ENCODE data around the gene FNDC3A.

- TF ChIP-seq, protein P1, sequence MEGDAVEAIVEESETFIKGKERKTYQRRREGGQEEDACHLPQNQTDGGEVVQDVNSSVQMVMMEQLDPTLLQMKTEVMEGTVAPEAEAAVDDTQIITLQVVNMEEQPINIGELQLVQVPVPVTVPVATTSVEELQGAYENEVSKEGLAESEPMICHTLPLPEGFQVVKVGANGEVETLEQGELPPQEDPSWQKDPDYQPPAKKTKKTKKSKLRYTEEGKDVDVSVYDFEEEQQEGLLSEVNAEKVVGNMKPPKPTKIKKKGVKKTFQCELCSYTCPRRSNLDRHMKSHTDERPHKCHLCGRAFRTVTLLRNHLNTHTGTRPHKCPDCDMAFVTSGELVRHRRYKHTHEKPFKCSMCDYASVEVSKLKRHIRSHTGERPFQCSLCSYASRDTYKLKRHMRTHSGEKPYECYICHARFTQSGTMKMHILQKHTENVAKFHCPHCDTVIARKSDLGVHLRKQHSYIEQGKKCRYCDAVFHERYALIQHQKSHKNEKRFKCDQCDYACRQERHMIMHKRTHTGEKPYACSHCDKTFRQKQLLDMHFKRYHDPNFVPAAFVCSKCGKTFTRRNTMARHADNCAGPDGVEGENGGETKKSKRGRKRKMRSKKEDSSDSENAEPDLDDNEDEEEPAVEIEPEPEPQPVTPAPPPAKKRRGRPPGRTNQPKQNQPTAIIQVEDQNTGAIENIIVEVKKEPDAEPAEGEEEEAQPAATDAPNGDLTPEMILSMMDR (IDR thresholded peaks at IDR 0.05; ENCODE audit: poor library complexity) = no peak
- TF ChIP-seq EZH2phosphoT487 (IDR thresholded peaks at IDR 0.05; ENCODE audit: low read depth, severe bottlenecking, unreplicated experiment) (no peak), EZH2 (IDR thresholded peaks at IDR 0.05; ENCODE audit: borderline replicate concordance) (no peak)
Observed at GRCh38 chr13:49093376-49093775, 117.7 kb downstream of the FNDC3A start.

Measured in hepatocyte (in vitro differentiated cells).